Prostate gland (tissue), 2 donors: Measurements from ENCODE around the gene BCAS3. TPM values are rescaled to one million over a fixed set of nuclear protein-coding genes. Genes with fewer than 3 reads are reported as not detected.

Experiments
- DNase-seq: peaks from one replicate; pipeline ENCODE4 v3.0.0-alpha.2; 2019; ENCODE audit warnings: low spot score
- H3K27ac ChIP-seq, 2 donors: fragments of 200-600 bp; sonication (generic); 2 replicates each; pipeline ENCODE4 v1.5.1; 2017 to 2019
- H3K27me3 ChIP-seq: fragments of 200-600 bp; sonication (generic); replicated peaks from 2 replicates; pipeline ENCODE4 v1.5.1; 2019; ENCODE audit not compliant: insufficient read depth
- H3K36me3 ChIP-seq, 2 donors: fragments of 200-600 bp; sonication (generic); 1 replicate in 1 of 2; 2 replicates in 1 of 2; pipeline versions ENCODE4 v1.5.1 to v1.8.1; 2017 to 2019
- H3K4me1 ChIP-seq: fragments of 200-600 bp; sonication (generic); replicated peaks from 2 replicates; pipeline ENCODE4 v1.5.1; 2019
- H3K4me3 ChIP-seq, 2 donors: fragments of 200-600 bp; sonication (generic); 2 replicates each; pipeline ENCODE4 v1.5.1; 2017 to 2019
- H3K9me3 ChIP-seq: fragments of 200-600 bp; sonication (generic); 2 replicates; pipeline ENCODE4 v1.5.1; 2017
- POLR2A ChIP-seq: fragments of 450-650 bp; IDR thresholded peaks from one replicate; pipeline ENCODE4 v1.6.1; 2016; ENCODE audit warnings: antibody characterized with exemption, mild to moderate bottlenecking
- POLR2AphosphoS5 ChIP-seq: sonication (generic); formaldehyde crosslinking; IDR thresholded peaks from one replicate; pipeline ENCODE4 v1.6.1; 2017; ENCODE audit warnings: antibody characterized with exemption
- WGBS: methylation state at CpG from one replicate; pipeline ENCODE4 v1.1.5; 2018; 5-methylcytosine and 5-hydroxymethylcytosine counted together
- intact Hi-C: fragments of 100-400 bp; cut with DNase I; formaldehyde crosslinking; loops from one replicate; pipeline ENCODE4 v1.14.2; 2022
- total RNA-seq, 2 donors: library from RNA; depleted of rRNA; stranded (reverse); fragments of >200 nt; gene quantifications; one replicate each; pipeline ENCODE4 v1.1.0, GENCODE V29; 2016
- TF ChIP-seq, protein P1 (sequence below), 4 experiments: fragments of 200-600 bp in 2 of 4; fragments of 450-650 bp in 2 of 4; sonication (generic) in 2 of 4; IDR thresholded peaks; 1 replicate in 3 of 4; 2 replicates in 1 of 4; pipeline ENCODE4 v1.5.1; 2016 to 2019; ENCODE audit warnings: antibody characterized with exemption in 4 of 4, mild to moderate bottlenecking in 2 of 4, moderate library complexity in 2 of 4

The BCAS3 gene
- total RNA-seq, 2 donors from 2014 or later = 57.8 to 93.9 TPM

DNA sequence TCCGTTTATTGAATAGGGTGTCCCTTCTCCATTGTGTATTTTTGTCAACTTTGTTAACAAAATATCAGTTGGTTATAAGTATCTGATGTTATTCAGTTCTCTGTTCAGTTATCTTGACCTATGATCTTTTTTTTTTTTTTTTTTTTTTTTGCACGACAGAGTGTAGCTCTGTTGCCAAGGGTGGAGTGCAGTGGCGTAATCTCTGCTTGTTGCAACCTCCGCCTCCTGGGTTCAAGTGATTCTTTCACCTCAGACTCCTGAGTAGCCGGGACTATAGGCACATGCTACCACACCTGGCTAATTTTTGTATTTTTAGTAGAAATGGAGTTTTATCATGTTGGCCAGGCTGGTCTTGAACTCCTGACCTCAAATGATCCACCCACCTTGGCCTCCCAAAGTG is 215.8 kb downstream of the BCAS3 start:
- no peaks in the 10 kb centered on the region for H3K36me3 ChIP-seq
- H3K4me3 ChIP-seq = no peak overlapping the region
- H3K27ac ChIP-seq = no peak overlapping the region
- no peaks in the 10 kb centered on the region for H3K9me3 ChIP-seq
- intact Hi-C loops = no loop called here
- no peaks in the 10 kb centered on the region for H3K4me1 ChIP-seq
- no peaks in the 10 kb centered on the region for H3K27me3 ChIP-seq
- no peak for DNase-seq
- 97% methylated on average over 5 of the region's 5 CpGs for WGBS
- TF ChIP-seq POLR2A (no peak), POLR2AphosphoS5 (no peak)
- TF ChIP-seq, protein P1, sequence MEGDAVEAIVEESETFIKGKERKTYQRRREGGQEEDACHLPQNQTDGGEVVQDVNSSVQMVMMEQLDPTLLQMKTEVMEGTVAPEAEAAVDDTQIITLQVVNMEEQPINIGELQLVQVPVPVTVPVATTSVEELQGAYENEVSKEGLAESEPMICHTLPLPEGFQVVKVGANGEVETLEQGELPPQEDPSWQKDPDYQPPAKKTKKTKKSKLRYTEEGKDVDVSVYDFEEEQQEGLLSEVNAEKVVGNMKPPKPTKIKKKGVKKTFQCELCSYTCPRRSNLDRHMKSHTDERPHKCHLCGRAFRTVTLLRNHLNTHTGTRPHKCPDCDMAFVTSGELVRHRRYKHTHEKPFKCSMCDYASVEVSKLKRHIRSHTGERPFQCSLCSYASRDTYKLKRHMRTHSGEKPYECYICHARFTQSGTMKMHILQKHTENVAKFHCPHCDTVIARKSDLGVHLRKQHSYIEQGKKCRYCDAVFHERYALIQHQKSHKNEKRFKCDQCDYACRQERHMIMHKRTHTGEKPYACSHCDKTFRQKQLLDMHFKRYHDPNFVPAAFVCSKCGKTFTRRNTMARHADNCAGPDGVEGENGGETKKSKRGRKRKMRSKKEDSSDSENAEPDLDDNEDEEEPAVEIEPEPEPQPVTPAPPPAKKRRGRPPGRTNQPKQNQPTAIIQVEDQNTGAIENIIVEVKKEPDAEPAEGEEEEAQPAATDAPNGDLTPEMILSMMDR (IDR thresholded peaks at IDR 0.05) = no peak

DNA sequence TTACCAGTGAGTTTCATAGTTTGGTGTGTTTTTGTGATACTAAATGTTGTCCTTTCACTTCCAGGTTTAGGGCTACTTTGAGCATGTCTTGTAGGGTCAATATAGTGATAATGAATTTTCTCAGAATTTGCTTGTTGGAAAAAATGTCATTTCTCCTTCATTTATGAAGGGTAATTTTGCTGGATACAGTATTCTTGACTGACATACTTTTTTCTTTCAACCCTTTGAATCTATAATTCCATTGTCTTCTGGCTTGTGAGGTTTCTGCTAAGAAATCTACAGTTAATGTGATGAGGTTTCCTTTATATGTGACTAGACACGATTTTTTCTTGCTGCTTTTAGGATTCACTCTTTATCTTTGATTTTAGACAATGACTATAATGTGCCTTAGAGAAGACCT is 219.3 kb downstream of the BCAS3 start:
- whole genome bisulfite sequencing = 100% methylated on average over 1 of the region's 1 CpG
- no peaks in the 10 kb centered on the region for H3K4me1 ChIP-seq
- no peaks in the 10 kb centered on the region for H3K36me3 ChIP-seq
- TF ChIP-seq POLR2A = no peak
- TF ChIP-seq, protein P1 (IDR thresholded peaks at IDR 0.05) = no peak
- no peak for TF ChIP-seq POLR2AphosphoS5
- intact Hi-C loops = no loop called here
- H3K9me3 ChIP-seq = no peaks in the 10 kb centered on the region
- H3K4me3 ChIP-seq = no peak overlapping the region
- H3K27me3 ChIP-seq = no peaks in the 10 kb centered on the region
- no peak for DNase-seq
- no peak overlapping the region for H3K27ac ChIP-seq

DNA sequence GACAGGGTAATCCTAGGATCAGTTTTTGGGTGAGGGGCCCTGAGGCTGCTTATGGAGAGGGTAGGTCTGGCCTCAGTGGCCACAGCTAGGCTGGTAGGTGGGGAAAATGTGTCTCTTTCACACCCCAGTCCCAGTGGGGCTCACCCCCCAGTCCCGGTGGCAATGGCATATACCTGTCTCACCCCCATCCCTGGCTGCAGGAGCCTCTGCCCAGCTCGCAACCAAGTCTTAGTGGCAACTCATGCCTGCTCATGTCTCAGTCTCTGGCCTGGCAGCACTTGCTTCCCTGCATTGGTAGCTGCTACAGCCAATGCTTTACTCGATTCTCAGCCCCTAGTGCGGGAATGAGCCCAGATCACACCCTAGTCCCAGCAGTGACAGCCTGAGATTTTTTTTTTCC is 221.5 kb downstream of the BCAS3 start:
- H3K4me3 ChIP-seq = no peak overlapping the region
- H3K27me3 ChIP-seq = no peaks in the 10 kb centered on the region
- intact Hi-C loops = no loop called here
- H3K27ac ChIP-seq = no peak overlapping the region
- no peak for TF ChIP-seq POLR2A
- no peak for TF ChIP-seq POLR2AphosphoS5
- TF ChIP-seq, protein P1 (IDR thresholded peaks at IDR 0.05) = no peak
- H3K36me3 ChIP-seq = no peaks in the 10 kb centered on the region
- H3K4me1 ChIP-seq = no peaks in the 10 kb centered on the region
- 98% methylated on average over 4 of the region's 4 CpGs for WGBS
- no peak for DNase-seq
- no peaks in the 10 kb centered on the region for H3K9me3 ChIP-seq

DNA sequence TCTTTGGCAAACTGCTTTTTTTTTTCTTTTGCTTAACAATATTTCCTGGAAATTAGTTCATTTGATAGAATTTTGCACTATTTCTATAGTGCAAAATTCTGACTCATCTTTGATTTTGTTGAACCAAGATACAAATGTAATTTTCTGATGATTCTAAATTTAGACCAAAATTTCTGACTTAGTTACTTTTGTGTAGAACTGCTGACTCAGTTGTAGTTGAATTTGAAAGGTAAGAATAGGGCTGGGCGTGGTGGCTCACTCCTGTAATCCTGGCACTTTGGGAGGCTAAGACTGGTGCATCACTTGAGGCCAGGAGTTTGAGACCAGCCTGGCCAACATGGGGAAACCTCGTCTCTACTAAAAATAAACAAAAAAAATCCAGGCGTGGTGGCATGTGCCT is 223.0 kb downstream of the BCAS3 start:
- no peaks in the 10 kb centered on the region for H3K27me3 ChIP-seq
- no peaks in the 10 kb centered on the region for H3K4me1 ChIP-seq
- H3K27ac ChIP-seq = no peak overlapping the region
- H3K4me3 ChIP-seq = no peak overlapping the region
- TF ChIP-seq, protein P1 (IDR thresholded peaks at IDR 0.05) = no peak
- TF ChIP-seq POLR2A = no peak
- TF ChIP-seq POLR2AphosphoS5 = no peak
- no peak for DNase-seq
- H3K36me3 ChIP-seq = no peaks in the 10 kb centered on the region
- intact Hi-C loops = no loop called here
- 93% methylated on average over 3 of the region's 3 CpGs for WGBS
- H3K9me3 ChIP-seq = no peaks in the 10 kb centered on the region

DNA sequence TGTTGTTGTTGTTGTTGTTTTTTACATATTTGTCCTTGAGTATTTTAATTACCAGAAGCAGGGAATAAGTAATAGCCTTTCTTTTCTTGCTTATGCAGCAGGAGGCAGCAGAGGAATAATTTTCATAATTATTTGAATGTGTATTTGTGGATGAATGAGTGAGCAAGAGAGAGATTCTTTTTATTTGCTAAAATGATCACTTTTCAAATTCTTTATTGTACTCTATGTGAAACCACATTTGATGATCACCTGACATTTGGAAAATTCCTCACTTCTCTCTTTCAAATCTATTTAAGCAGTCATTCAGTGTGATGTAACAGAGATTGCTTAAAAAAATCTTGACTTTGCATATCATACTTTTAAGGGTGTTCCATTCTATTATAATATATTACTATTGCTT is 223.6 kb downstream of the BCAS3 start:
- no peaks in the 10 kb centered on the region for H3K36me3 ChIP-seq
- H3K4me1 ChIP-seq = no peaks in the 10 kb centered on the region
- no peaks in the 10 kb centered on the region for H3K9me3 ChIP-seq
- intact Hi-C loops = no loop called here
- no peak overlapping the region for H3K27ac ChIP-seq
- H3K4me3 ChIP-seq = no peak overlapping the region
- DNase-seq = no peak
- no peaks in the 10 kb centered on the region for H3K27me3 ChIP-seq
- no peak for TF ChIP-seq POLR2AphosphoS5
- no peak for TF ChIP-seq POLR2A
- TF ChIP-seq, protein P1 (IDR thresholded peaks at IDR 0.05) = no peak
